HepG2 (cell line): Measurements from ENCODE around the gene ITSN2. TPM values are rescaled to one million over a fixed set of nuclear protein-coding genes. Genes with fewer than 3 reads are reported as not detected.

Source experiments
- ATAC-seq: fragments of 200-7000 bp; cut with Tn5 transposase; 3 replicates; pipeline ENCODE4 v1.9.1; 2020; ENCODE audit warnings: mild to moderate bottlenecking, moderate library complexity
- BruUV-seq: library from RNA; stranded (reverse); fragments of 400-500 nt; replicated peaks from 2 replicates; lab custom pipeline; 2021; lab: Mats Ljungman, UMichigan
- CTCF ChIA-PET: fragments of 300-600 bp; formaldehyde crosslinking; extraction: SDS; loops from one replicate; lab custom pipeline; 2021; ENCODE audit warnings: low total read pairs, inconsistent platforms, low intra/inter-chr PET ratio; lab: Yijun Ruan, JAX
- POLR2A ChIA-PET: fragments of 350-600 bp; sonication (Branson Sonifier 250); formaldehyde crosslinking; loops from one replicate; lab custom pipeline; 2020; ENCODE audit warnings: antibody characterized with exemption, inconsistent platforms; lab: Yijun Ruan, JAX
- DNase-seq: peaks from one replicate; pipeline ENCODE4 v3.0.0-alpha.2; 2015; ENCODE audit warnings: low spot score
- FAIRE-seq: peaks from 3 replicates; lab custom pipeline; 2011; peaks lifted over from hg19 to GRCh38; lab: Jason Lieb, UNC
- H2AFZ ChIP-seq: one replicate; pipeline ENCODE4 v1.6.1; 2011; ENCODE audit warnings: low read length, inconsistent platforms
- H3K27ac ChIP-seq: fragments of 300-600 bp; 3 replicates; pipeline ENCODE4 v1.8.0; 2011; ENCODE audit warnings: mixed run types, mild to moderate bottlenecking, mixed read lengths, low read length, inconsistent platforms; ENCODE audit not compliant: insufficient read depth; ENCODE audit errors: extremely low read length
- H3K27me3 ChIP-seq, 2 experiments: fragments of 200-600 bp in 1 of 2; 2 replicates in 1 of 2; 3 replicates in 1 of 2; pipeline versions ENCODE4 v1.6.0 to v1.8.0; 2011; ENCODE audit warnings: low read length in 2 of 2, mild to moderate bottlenecking in 2 of 2, moderate library complexity in 2 of 2, inconsistent platforms in 1 of 2; ENCODE audit not compliant: insufficient read depth in 2 of 2, control insufficient read depth in 1 of 2
- H3K36me3 ChIP-seq, 2 experiments: fragments of 200-600 bp in 1 of 2; replicated peaks in 1 of 2; 2 replicates in 1 of 2; 3 replicates in 1 of 2; pipeline versions ENCODE4 v1.5.1 to v1.8.0; 2011; ENCODE audit warnings: low read length in 2 of 2, inconsistent platforms in 1 of 2; ENCODE audit not compliant: insufficient read depth in 2 of 2, control insufficient read depth in 1 of 2
- H3K4me1 ChIP-seq: 2 replicates; pipeline ENCODE4 v1.5.1; 2012; ENCODE audit warnings: low read length, inconsistent platforms; ENCODE audit not compliant: insufficient read depth
- H3K4me2 ChIP-seq: 2 replicates; pipeline ENCODE4 v1.6.0; 2011; ENCODE audit warnings: low read depth, low read length, inconsistent platforms
- H3K4me3 ChIP-seq, 3 experiments: fragments of 200-600 bp in 1 of 3; sonication (generic), shearing (Covaris generic) in 1 of 3; replicated peaks in 1 of 3; 2 replicates each; pipeline ENCODE4 v1.5.1; 2011 to 2016; ENCODE audit warnings: low read length in 3 of 3, inconsistent platforms in 2 of 3, low read depth in 2 of 3, mild to moderate bottlenecking in 2 of 3, control low read depth in 1 of 3, mixed read lengths in 1 of 3; ENCODE audit not compliant: insufficient read depth in 1 of 3
- H3K79me2 ChIP-seq: one replicate; pipeline ENCODE4 v1.6.1; 2011; ENCODE audit warnings: low read length, inconsistent platforms; ENCODE audit not compliant: insufficient read depth
- H3K9ac ChIP-seq: 2 replicates; pipeline ENCODE4 v1.6.0; 2011; ENCODE audit warnings: mild to moderate bottlenecking, low read depth, low read length, inconsistent platforms; ENCODE audit not compliant: insufficient read depth
- H3K9me3 ChIP-seq: 2 replicates; pipeline ENCODE4 v1.5.1; 2012; ENCODE audit warnings: mild to moderate bottlenecking, low read length
- H4K20me1 ChIP-seq: 2 replicates; pipeline ENCODE4 v1.6.0; 2011; ENCODE audit warnings: inconsistent platforms, mild to moderate bottlenecking, low read length, moderate library complexity; ENCODE audit not compliant: insufficient read depth
- GABPA ChIP-seq, 2 experiments: IDR thresholded peaks; 2 replicates each; pipeline ENCODE4 v1.6.1; 2011 to 2016; ENCODE audit warnings: low read depth in 2 of 2, low read length in 1 of 2, missing biosample characterization in 1 of 2, missing genetic modification characterization in 1 of 2
- GRHL1 ChIP-seq: sonication (generic); formaldehyde crosslinking; conservative IDR thresholded peaks from 2 replicates; pipeline ENCODE4 v1.8.0; 2022; ENCODE audit warnings: missing genetic modification reagents
- HDAC1 ChIP-seq: sonication (generic); formaldehyde crosslinking; IDR thresholded peaks from 2 replicates; pipeline ENCODE4 v1.5.1; 2020; ENCODE audit warnings: mild to moderate bottlenecking, missing genetic modification reagents
- HDAC2 ChIP-seq: sonication (generic); formaldehyde crosslinking; IDR thresholded peaks from 2 replicates; pipeline ENCODE4 v1.4.0; 2020; ENCODE audit warnings: missing genetic modification reagents
- HMGA1 ChIP-seq: sonication (generic); formaldehyde crosslinking; conservative IDR thresholded peaks from 2 replicates; pipeline ENCODE4 v1.4.0; 2020; ENCODE audit warnings: missing genetic modification reagents
- KDM3A ChIP-seq: IDR thresholded peaks from 2 replicates; pipeline ENCODE4 v1.6.1; 2018; ENCODE audit warnings: low read depth, missing compliant biosample characterization
- KIAA2018 ChIP-seq: sonication (generic); formaldehyde crosslinking; IDR thresholded peaks from 2 replicates; pipeline ENCODE4 v1.5.0; 2020; ENCODE audit warnings: mild to moderate bottlenecking, missing genetic modification reagents, borderline replicate concordance
- MAFK ChIP-seq, 2 experiments: IDR thresholded peaks in 1 of 2; conservative IDR thresholded peaks in 1 of 2; 2 replicates each; pipeline ENCODE4 v1.6.1; 2011; ENCODE audit warnings: improper control_type of control experiment in 2 of 2, low read length in 2 of 2
- PCBP2 ChIP-seq: fragments of 200-400 bp; formaldehyde crosslinking; optimal IDR thresholded peaks from 2 replicates; pipeline ENCODE3; 2018; ENCODE audit warnings: low read length, low read depth; ENCODE audit not compliant: poor library complexity, severe bottlenecking
- SPEN ChIP-seq: sonication (generic); formaldehyde crosslinking; IDR thresholded peaks from 2 replicates; pipeline ENCODE4 v1.5.1; 2020; ENCODE audit warnings: low read depth, mild to moderate bottlenecking, missing genetic modification reagents
- TSC22D2 ChIP-seq: sonication (generic); formaldehyde crosslinking; IDR thresholded peaks from 2 replicates; pipeline ENCODE4 v1.5.1; 2020; ENCODE audit warnings: missing genetic modification reagents, mild to moderate bottlenecking, borderline replicate concordance
- ZFP62 ChIP-seq: sonication (generic); formaldehyde crosslinking; IDR thresholded peaks from 2 replicates; pipeline ENCODE4 v1.4.0; 2020; ENCODE audit warnings: missing genetic modification reagents
- ZNF251 ChIP-seq: sonication (generic); formaldehyde crosslinking; IDR thresholded peaks from 2 replicates; pipeline ENCODE4 v1.9.0; 2021; ENCODE audit warnings: mild to moderate bottlenecking, missing genetic modification reagents
- ZNF335 ChIP-seq: sonication (generic); formaldehyde crosslinking; IDR thresholded peaks from 2 replicates; pipeline ENCODE4 v1.4.0; 2020; ENCODE audit warnings: missing genetic modification reagents
- ZNF343 ChIP-seq: sonication (generic); formaldehyde crosslinking; IDR thresholded peaks from 2 replicates; pipeline ENCODE4 v1.4.0; 2020; ENCODE audit warnings: mild to moderate bottlenecking, missing genetic modification reagents
- ZNF557 ChIP-seq: sonication (generic); formaldehyde crosslinking; IDR thresholded peaks from 2 replicates; pipeline ENCODE4 v1.4.0; 2020; ENCODE audit warnings: missing genetic modification reagents
- ZNF83 ChIP-seq: sonication (generic); formaldehyde crosslinking; IDR thresholded peaks from 2 replicates; pipeline ENCODE4 v1.4.0; 2020; ENCODE audit warnings: missing genetic modification reagents, mild to moderate bottlenecking, borderline replicate concordance
- WGBS: methylation state at CpG from one replicate; pipeline ENCODE4 v1.1.6; 2017; ENCODE audit warnings: low lambda C conversion rate; 5-methylcytosine and 5-hydroxymethylcytosine counted together
- in situ Hi-C: cut with HindIII; loops from 2 replicates; pipeline ENCODE4 v1.10.0; 2017; ENCODE audit warnings: low pct_unique_long_range_greater_than_20kb; ENCODE audit not compliant: extremely low pct_ligation_motif_present
- intact Hi-C: fragments of 100-400 bp; cut with micrococcal nuclease; formaldehyde crosslinking; loops from one replicate; pipeline ENCODE4 v1.10.0; 2022; ENCODE audit not compliant: unreplicated experiment
- polyA plus RNA-seq, 8 experiments: library from polyadenylated mRNA; depleted of rRNA in 3 of 8; stranded (reverse) in 7 of 8; unstranded in 1 of 8; fragments of >200 nt; fragmentation: Illumina TruSeq in 4 of 8; extraction: Trizol in 4 of 8; gene quantifications; 2 replicates each; pipeline versions ENCODE4 v1.2.1 to v1.2.3, GENCODE V29; 2011 to 2016; ENCODE audit warnings: low read depth in 4 of 8, missing spikeins in 1 of 8, mixed read lengths in 1 of 8; ENCODE audit not compliant: insufficient read depth in 1 of 8
- total RNA-seq, 5 experiments: library from RNA; depleted of rRNA; stranded (reverse); fragments of >200 nt; fragmentation: Illumina TruSeq; extraction: Trizol; gene quantifications; 2 replicates each; pipeline ENCODE4 v1.2.3, GENCODE V29; 2016; ENCODE audit warnings: low read depth in 1 of 5

ITSN2 gene
- total and polyA plus RNA-seq, 2 of the 13 experiments (the other 11 are each of a cell fraction or from before 2014, with no cell fraction given): 26.0 to 26.6 TPM

GRCh38 chr2:24222946-24223345, 137.4 kb downstream of the ITSN2 start:
- no peak overlapping the region for H3K27ac ChIP-seq
- H3K79me2 ChIP-seq: no peaks in the 10 kb centered on the region
- BruUV-seq: no TSS peak
- H2AFZ ChIP-seq: no peak overlapping the region
- in situ Hi-C loops: no loop called here
- DNase-seq: no peak
- no peak overlapping the region for H3K4me2 ChIP-seq
- no peaks in the 10 kb centered on the region; a peak in 1 of 5 replicates for H3K36me3 ChIP-seq
- FAIRE-seq: no peak
- no peaks in the 10 kb centered on the region for H3K9me3 ChIP-seq
- H3K4me3 ChIP-seq: no peak overlapping the region
- H3K4me1 ChIP-seq: no peaks in the 10 kb centered on the region
- H3K27me3 ChIP-seq: no peaks in the 10 kb centered on the region
- ATAC-seq: peak; percentile 33; the same call in 2 of the 3 replicates
- WGBS: 75% methylated on average over 6 of the region's 6 CpGs
- ChIA-PET POLR2A (no interaction called here), CTCF (no interaction called here)
- no peak overlapping the region for H3K9ac ChIP-seq
- intact Hi-C loops: no loop called here
- H4K20me1 ChIP-seq: no peaks in the 10 kb centered on the region
- no peak for TF ChIP-seq KIAA2018 (CRISPR knock-in tag)
- TF ChIP-seq HDAC1 (CRISPR knock-in tag): no peak
- no peak for TF ChIP-seq SPEN
- TF ChIP-seq ZNF343 (CRISPR knock-in tag): no peak
- TF ChIP-seq GABPA (IDR thresholded peaks at IDR 0.05; ENCODE audit: low read depth, low read length): no peak
- TF ChIP-seq GABPA (CRISPR knock-in tag; IDR thresholded peaks at IDR 0.05; ENCODE audit: low read depth): no peak
- no peak for TF ChIP-seq HDAC2
- no peak for TF ChIP-seq ZNF335
- TF ChIP-seq MAFK (conservative IDR thresholded peaks at IDR 0.05 in 1 of 2, IDR thresholded peaks at IDR 0.05 in 1 of 2; ENCODE audit: low read length in 2 of 2): no peak
- TF ChIP-seq HMGA1: no peak
- no peak for TF ChIP-seq ZNF251 (CRISPR knock-in tag)
- no peak for TF ChIP-seq TSC22D2 (CRISPR knock-in tag)
- no peak for TF ChIP-seq GRHL1 (CRISPR knock-in tag)
- no peak for TF ChIP-seq PCBP2
- TF ChIP-seq ZFP62: no peak
- TF ChIP-seq ZNF83 (CRISPR knock-in tag): no peak
- TF ChIP-seq ZNF557 (CRISPR knock-in tag): no peak
- TF ChIP-seq KDM3A (CRISPR knock-in tag): no peak
